OCI-LY7 (cell line): Measurements from ENCODE around the gene RBM14.

ENCODE experiments used
- EZH2phosphoT487 ChIP-seq: fragments of 200-600 bp; sonication (generic); IDR thresholded peaks from 2 replicates; pipeline ENCODE4 v1.6.1; 2018; ENCODE audit warnings: low read depth, borderline replicate concordance, mild to moderate bottlenecking, mixed run types, antibody characterized with exemption, low read length, moderate library complexity, mixed read lengths
- TF ChIP-seq, protein P1 (sequence below): fragments of 200-600 bp; sonication (generic); conservative IDR thresholded peaks from 2 replicates; pipeline ENCODE4 v1.5.1; 2014; ENCODE audit warnings: mild to moderate bottlenecking, antibody characterized with exemption, low read length, moderate library complexity, mixed read lengths

DNA sequence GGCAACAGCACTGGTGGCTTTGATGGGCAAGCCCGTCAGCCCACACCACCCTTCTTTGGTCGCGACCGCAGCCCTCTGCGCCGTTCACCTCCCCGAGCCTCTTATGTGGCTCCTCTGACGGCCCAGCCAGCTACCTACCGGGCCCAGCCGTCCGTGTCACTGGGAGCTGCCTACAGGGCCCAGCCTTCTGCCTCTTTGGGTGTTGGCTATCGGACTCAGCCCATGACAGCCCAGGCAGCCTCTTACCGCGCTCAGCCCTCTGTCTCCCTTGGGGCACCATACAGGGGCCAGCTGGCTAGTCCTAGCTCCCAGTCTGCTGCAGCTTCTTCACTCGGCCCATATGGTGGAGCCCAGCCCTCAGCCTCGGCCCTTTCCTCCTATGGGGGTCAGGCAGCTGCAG is 8.0 kb downstream of the RBM14 start:
- TF ChIP-seq EZH2phosphoT487: no peak
- TF ChIP-seq, protein P1, sequence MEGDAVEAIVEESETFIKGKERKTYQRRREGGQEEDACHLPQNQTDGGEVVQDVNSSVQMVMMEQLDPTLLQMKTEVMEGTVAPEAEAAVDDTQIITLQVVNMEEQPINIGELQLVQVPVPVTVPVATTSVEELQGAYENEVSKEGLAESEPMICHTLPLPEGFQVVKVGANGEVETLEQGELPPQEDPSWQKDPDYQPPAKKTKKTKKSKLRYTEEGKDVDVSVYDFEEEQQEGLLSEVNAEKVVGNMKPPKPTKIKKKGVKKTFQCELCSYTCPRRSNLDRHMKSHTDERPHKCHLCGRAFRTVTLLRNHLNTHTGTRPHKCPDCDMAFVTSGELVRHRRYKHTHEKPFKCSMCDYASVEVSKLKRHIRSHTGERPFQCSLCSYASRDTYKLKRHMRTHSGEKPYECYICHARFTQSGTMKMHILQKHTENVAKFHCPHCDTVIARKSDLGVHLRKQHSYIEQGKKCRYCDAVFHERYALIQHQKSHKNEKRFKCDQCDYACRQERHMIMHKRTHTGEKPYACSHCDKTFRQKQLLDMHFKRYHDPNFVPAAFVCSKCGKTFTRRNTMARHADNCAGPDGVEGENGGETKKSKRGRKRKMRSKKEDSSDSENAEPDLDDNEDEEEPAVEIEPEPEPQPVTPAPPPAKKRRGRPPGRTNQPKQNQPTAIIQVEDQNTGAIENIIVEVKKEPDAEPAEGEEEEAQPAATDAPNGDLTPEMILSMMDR: no peak
